Endothelial cell of umbilical vein (primary cell): ENCODE results near the gene TMEM209.
"Not testable (repeated sequence)": the region's sequence is repeated elsewhere in the genome, so short reads cannot be mapped to it uniquely, and the experiment has no call there.

Experiments used
- CTCF ChIP-seq, 2 donors: IDR thresholded peaks; 1 replicate in 1 of 2; 2 replicates in 1 of 2; pipeline ENCODE4 v1.5.1; 2011; ENCODE audit warnings: low read length in 2 of 2, mild to moderate bottlenecking in 2 of 2, moderate library complexity in 2 of 2, control low read depth in 1 of 2, inconsistent platforms in 1 of 2, low read depth in 1 of 2; ENCODE audit not compliant: insufficient read depth in 1 of 2; ENCODE audit errors: extremely low read depth in 1 of 2
- EZH2 ChIP-seq: IDR thresholded peaks from 2 replicates; pipeline ENCODE4 v1.6.1; 2012; ENCODE audit warnings: borderline replicate concordance, low read depth, mild to moderate bottlenecking, moderate library complexity, low read length, inconsistent platforms; ENCODE audit not compliant: severe bottlenecking
- FOS ChIP-seq: IDR thresholded peaks from 2 replicates; pipeline ENCODE4 v1.6.1; 2011; ENCODE audit warnings: mild to moderate bottlenecking, low read length, moderate library complexity, borderline replicate concordance; ENCODE audit not compliant: insufficient read depth
- POLR2AphosphoS5 ChIP-seq: IDR thresholded peaks from 2 replicates; pipeline ENCODE4 v1.6.1; 2012; ENCODE audit warnings: low read depth, mild to moderate bottlenecking, control low read depth, low read length, moderate library complexity; ENCODE audit not compliant: insufficient read depth

- TF ChIP-seq CTCF (IDR thresholded peaks at IDR 0.05; ENCODE audit: extremely low read depth in 1 of 2, insufficient read depth in 1 of 2, low read depth in 1 of 2, low read length in 2 of 2); EZH2; POLR2AphosphoS5; FOS: not testable (repeated sequence)
These were observed 44.4 kb upstream of the TMEM209 start for GRCh38 chr7:130249626-130250025.
